HUES6 (cell line): ENCODE measurements around the gene RXRG.
"Not testable (repeated sequence)": the region's sequence is repeated elsewhere in the genome, so short reads cannot be mapped to it uniquely, and the experiment has no call there.

Source experiments
- H3K27ac ChIP-seq: 2 replicates; pipeline ENCODE4 v1.7.0; 2013; ENCODE audit warnings: low read depth, mild to moderate bottlenecking, low read length, inconsistent platforms
- H3K27me3 ChIP-seq: 2 replicates; pipeline ENCODE4 v1.6.1; 2013; ENCODE audit warnings: low read length; ENCODE audit not compliant: control insufficient read depth, insufficient read depth
- H3K36me3 ChIP-seq: 2 replicates; pipeline ENCODE4 v1.6.1; 2013; ENCODE audit warnings: low read length; ENCODE audit not compliant: control insufficient read depth, insufficient read depth
- H3K4me1 ChIP-seq: 2 replicates; pipeline ENCODE4 v1.6.1; 2013; ENCODE audit warnings: low read length; ENCODE audit not compliant: control insufficient read depth, insufficient read depth
- H3K4me3 ChIP-seq: 2 replicates; pipeline ENCODE4 v1.5.1; 2013; ENCODE audit warnings: low read depth, low read length
- H3K9ac ChIP-seq: one replicate; pipeline ENCODE4 v1.6.1; 2013; ENCODE audit warnings: mild to moderate bottlenecking, low read length
- H3K9me3 ChIP-seq: 2 replicates; pipeline ENCODE4 v1.6.1; 2013; ENCODE audit warnings: low read depth, low read length; ENCODE audit not compliant: control insufficient read depth, insufficient read depth

The RXRG gene

GRCh38 chr1:165473081-165473480 is 28.2 kb upstream of the RXRG start:
- H3K27me3 ChIP-seq: 0 out of 2 replicates have a peak, but pooled peaks cover 3% of the 10 kb centered on the region
- H3K36me3 ChIP-seq: no peaks in the 10 kb centered on the region
- H3K27ac ChIP-seq: no peak overlapping the region
- no peaks in the 10 kb centered on the region for H3K9me3 ChIP-seq
- H3K4me1 ChIP-seq: no peaks in the 10 kb centered on the region
- H3K9ac ChIP-seq: no peak overlapping the region
- H3K4me3 ChIP-seq: no peak overlapping the region

- peaks cover 22% of the 10 kb centered on the region for H3K4me1 ChIP-seq
- no peaks in the 10 kb centered on the region for H3K36me3 ChIP-seq
- H3K9me3 ChIP-seq: no peaks in the 10 kb centered on the region
- H3K27ac ChIP-seq: no peak overlapping the region
- no peak overlapping the region for H3K9ac ChIP-seq
- H3K4me3 ChIP-seq: no peak overlapping the region
- 0 out of 2 replicates have a peak, but pooled peaks cover 3% of the 10 kb centered on the region for H3K27me3 ChIP-seq
Measured at GRCh38 chr1:165468726-165469249, 23.9 kb upstream of the RXRG start.

GRCh38 chr1:165468253-165468652 is 23.3 kb upstream of the RXRG start:
- Histone ChIP-seq H3K4me3 (no peak overlapping the region), H3K36me3 (no peaks in the 10 kb centered on the region), H3K27ac (no peak overlapping the region), H3K9me3 (no peaks in the 10 kb centered on the region), H3K9ac (no peak overlapping the region), H3K4me1 (peaks cover 22% of the 10 kb centered on the region), H3K27me3 (no peaks in the 10 kb centered on the region)

- Histone ChIP-seq H3K4me3 (no peak overlapping the region), H3K36me3 (no peaks in the 10 kb centered on the region), H3K9me3 (no peaks in the 10 kb centered on the region), H3K9ac (no peak overlapping the region), H3K27me3 (no peaks in the 10 kb centered on the region), H3K4me1 (peaks cover 22% of the 10 kb centered on the region), H3K27ac (no peak overlapping the region)
Measured at GRCh38 chr1:165467706-165468105, 22.8 kb upstream of the RXRG start.

- no peaks in the 10 kb centered on the region for H3K36me3 ChIP-seq
- H3K27me3 ChIP-seq: no peaks in the 10 kb centered on the region
- no peak overlapping the region for H3K4me3 ChIP-seq
- H3K9me3 ChIP-seq: no peaks in the 10 kb centered on the region
- no peak overlapping the region for H3K9ac ChIP-seq
- H3K27ac ChIP-seq: no peak overlapping the region
- H3K4me1 ChIP-seq: peaks cover 22% of the 10 kb centered on the region
Measured at GRCh38 chr1:165463978-165464377, 19.1 kb upstream of the RXRG start.

GRCh38 chr1:165459683-165460082 is 14.8 kb upstream of the RXRG start:
- not testable (repeated sequence) for H3K36me3 ChIP-seq, H3K4me1 ChIP-seq, H3K4me3 ChIP-seq, H3K9ac ChIP-seq, H3K9me3 ChIP-seq, H3K27ac ChIP-seq, H3K27me3 ChIP-seq

GRCh38 chr1:165456861-165457260 is 11.9 kb upstream of the RXRG start:
- peaks cover 7% of the 10 kb centered on the region for H3K27me3 ChIP-seq
- H3K27ac ChIP-seq: no peak overlapping the region
- H3K36me3 ChIP-seq: no peaks in the 10 kb centered on the region
- no peak overlapping the region for H3K9ac ChIP-seq
- no peak overlapping the region for H3K4me3 ChIP-seq
- no peaks in the 10 kb centered on the region for H3K4me1 ChIP-seq
- no peaks in the 10 kb centered on the region for H3K9me3 ChIP-seq

GRCh38 chr1:165456114-165456513 is 11.2 kb upstream of the RXRG start:
- H3K9ac ChIP-seq: no peak overlapping the region
- H3K4me1 ChIP-seq: no peaks in the 10 kb centered on the region
- H3K9me3 ChIP-seq: no peaks in the 10 kb centered on the region
- H3K36me3 ChIP-seq: no peaks in the 10 kb centered on the region
- no peak overlapping the region for H3K27ac ChIP-seq
- H3K27me3 ChIP-seq: peaks cover 7% of the 10 kb centered on the region
- no peak overlapping the region for H3K4me3 ChIP-seq

GRCh38 chr1:165455111-165455510 is 10.2 kb upstream of the RXRG start:
- Histone ChIP-seq H3K9ac (no peak overlapping the region), H3K36me3 (no peaks in the 10 kb centered on the region), H3K27ac (no peak overlapping the region), H3K4me3 (no peak overlapping the region), H3K9me3 (no peaks in the 10 kb centered on the region), H3K27me3 (peaks cover 7% of the 10 kb centered on the region), H3K4me1 (no peaks in the 10 kb centered on the region)

GRCh38 chr1:165454091-165454610 is 9.2 kb upstream of the RXRG start:
- H3K4me3 ChIP-seq: no peak overlapping the region
- H3K36me3 ChIP-seq: no peaks in the 10 kb centered on the region
- H3K27ac ChIP-seq: no peak overlapping the region
- H3K9me3 ChIP-seq: no peaks in the 10 kb centered on the region
- H3K4me1 ChIP-seq: no peaks in the 10 kb centered on the region
- H3K9ac ChIP-seq: no peak overlapping the region
- peaks cover 7% of the 10 kb centered on the region for H3K27me3 ChIP-seq

GRCh38 chr1:165452336-165453130 is 7.6 kb upstream of the RXRG start:
- Histone ChIP-seq H3K9me3 (no peaks in the 10 kb centered on the region), H3K4me1 (no peaks in the 10 kb centered on the region), H3K4me3 (no peak overlapping the region), H3K9ac (no peak overlapping the region), H3K36me3 (no peaks in the 10 kb centered on the region), H3K27me3 (peaks cover 16% of the 10 kb centered on the region), H3K27ac (no peak overlapping the region)
